ENCODE measurements around the gene ANO10. TPM values are rescaled to one million over a fixed set of nuclear protein-coding genes. Genes with fewer than 3 reads are reported as not detected.
A peak's percentile ranks its signal among the peaks of the same experiment; 100 is the strongest.

Gene ANO10
- total and polyA plus RNA-seq, 2 donors (not counting 3 experiments of a cell fraction or from before 2014, with no cell fraction given) = 28.4 to 45.8 TPM

DNA sequence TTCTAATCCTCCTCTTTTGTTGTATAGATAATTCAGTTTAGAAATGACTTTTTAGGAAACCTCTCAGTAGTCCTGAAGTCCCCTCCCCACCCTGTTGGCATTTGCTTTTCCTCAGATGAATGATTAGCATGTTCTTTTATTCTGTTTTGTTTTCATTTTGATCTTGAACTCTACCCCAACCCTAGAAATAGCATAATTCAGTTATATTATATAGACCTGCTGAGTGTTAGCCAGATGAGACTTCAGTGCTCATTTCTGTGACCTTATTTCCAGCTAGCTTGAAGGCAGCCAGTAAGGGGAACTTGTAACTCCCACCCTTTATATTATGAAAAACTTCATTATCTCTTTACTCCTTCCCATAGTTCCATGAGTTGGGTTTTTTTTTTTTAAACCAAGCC is 294.2 kb downstream of the ANO10 start:
- Histone ChIP-seq H3K27ac (ENCODE audit: insufficient read depth, low read depth, low read length) (no peak overlapping the region), H3K4me2 (ENCODE audit: insufficient read depth, low read length) (no peak overlapping the region), H3K9me1 (replicated peaks; ENCODE audit: control insufficient read depth, extremely low read depth, insufficient read depth, low read length) (no peaks in the 10 kb centered on the region), H4K20me1 (replicated peaks; ENCODE audit: control insufficient read depth, extremely low read depth, insufficient read depth, low read length) (peaks cover 27% of the 10 kb centered on the region), H2AFZ (ENCODE audit: low read depth, low read length) (no peak overlapping the region), H3K9me3 (replicated peaks; ENCODE audit: control insufficient read depth, insufficient read depth, low read length) (no peaks in the 10 kb centered on the region), H3K4me1 (ENCODE audit: control insufficient read depth, extremely low read depth, insufficient read depth, low read length) (peaks cover 9% of the 10 kb centered on the region), H3K9ac (replicated peaks; ENCODE audit: extremely low read depth, insufficient read depth, low read length) (no peak overlapping the region), H3K4me3 (replicated peaks in 1 of 3; ENCODE audit: insufficient read depth in 1 of 3, low read depth in 1 of 3, low read length in 3 of 3) (no peak overlapping the region), H3K36me3 (ENCODE audit: control insufficient read depth in 2 of 2, extremely low read depth in 1 of 2, insufficient read depth in 2 of 2, low read length in 2 of 2) (peaks cover 0 to 12% of the 10 kb centered on the region in 2 experiments), H3K27me3 (ENCODE audit: control insufficient read depth in 2 of 2, insufficient read depth in 2 of 2, low read length in 2 of 2) (no peaks in the 10 kb centered on the region), H3K79me2 (ENCODE audit: control insufficient read depth, insufficient read depth, low read length) (peaks cover 100% of the 10 kb centered on the region)
- POLR2A ChIA-PET = no interaction called here
- no TSS peak for BruUV-seq (replicated peaks)
- intact Hi-C loops (cut with micrococcal nuclease) = loop anchor here (1.0 kb wide), 1 partner anchor 165 kb away; no protein-coding TSS in a partner anchor
- CTCF ChIA-PET = interaction anchor here (0.7 to 1.2 kb wide), 2 partner anchors 104 to 175 kb away, joined by 3 read pairs; no protein-coding TSS in a partner anchor
- TF ChIP-seq, protein P1, sequence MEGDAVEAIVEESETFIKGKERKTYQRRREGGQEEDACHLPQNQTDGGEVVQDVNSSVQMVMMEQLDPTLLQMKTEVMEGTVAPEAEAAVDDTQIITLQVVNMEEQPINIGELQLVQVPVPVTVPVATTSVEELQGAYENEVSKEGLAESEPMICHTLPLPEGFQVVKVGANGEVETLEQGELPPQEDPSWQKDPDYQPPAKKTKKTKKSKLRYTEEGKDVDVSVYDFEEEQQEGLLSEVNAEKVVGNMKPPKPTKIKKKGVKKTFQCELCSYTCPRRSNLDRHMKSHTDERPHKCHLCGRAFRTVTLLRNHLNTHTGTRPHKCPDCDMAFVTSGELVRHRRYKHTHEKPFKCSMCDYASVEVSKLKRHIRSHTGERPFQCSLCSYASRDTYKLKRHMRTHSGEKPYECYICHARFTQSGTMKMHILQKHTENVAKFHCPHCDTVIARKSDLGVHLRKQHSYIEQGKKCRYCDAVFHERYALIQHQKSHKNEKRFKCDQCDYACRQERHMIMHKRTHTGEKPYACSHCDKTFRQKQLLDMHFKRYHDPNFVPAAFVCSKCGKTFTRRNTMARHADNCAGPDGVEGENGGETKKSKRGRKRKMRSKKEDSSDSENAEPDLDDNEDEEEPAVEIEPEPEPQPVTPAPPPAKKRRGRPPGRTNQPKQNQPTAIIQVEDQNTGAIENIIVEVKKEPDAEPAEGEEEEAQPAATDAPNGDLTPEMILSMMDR (IDR thresholded peaks at IDR 0.05; ENCODE audit: extremely low read depth in 1 of 2, insufficient read depth in 1 of 2, low read depth in 1 of 2, low read length in 2 of 2) = no peak
- FAIRE-seq (no peak), DNase-seq (ENCODE audit: low read depth, low spot score) (no peak)
- dilution Hi-C loops (cut with MboI; ENCODE audit: extremely low pct_ligation_motif_present, low sequenced_read_pairs) = no loop called here

DNA sequence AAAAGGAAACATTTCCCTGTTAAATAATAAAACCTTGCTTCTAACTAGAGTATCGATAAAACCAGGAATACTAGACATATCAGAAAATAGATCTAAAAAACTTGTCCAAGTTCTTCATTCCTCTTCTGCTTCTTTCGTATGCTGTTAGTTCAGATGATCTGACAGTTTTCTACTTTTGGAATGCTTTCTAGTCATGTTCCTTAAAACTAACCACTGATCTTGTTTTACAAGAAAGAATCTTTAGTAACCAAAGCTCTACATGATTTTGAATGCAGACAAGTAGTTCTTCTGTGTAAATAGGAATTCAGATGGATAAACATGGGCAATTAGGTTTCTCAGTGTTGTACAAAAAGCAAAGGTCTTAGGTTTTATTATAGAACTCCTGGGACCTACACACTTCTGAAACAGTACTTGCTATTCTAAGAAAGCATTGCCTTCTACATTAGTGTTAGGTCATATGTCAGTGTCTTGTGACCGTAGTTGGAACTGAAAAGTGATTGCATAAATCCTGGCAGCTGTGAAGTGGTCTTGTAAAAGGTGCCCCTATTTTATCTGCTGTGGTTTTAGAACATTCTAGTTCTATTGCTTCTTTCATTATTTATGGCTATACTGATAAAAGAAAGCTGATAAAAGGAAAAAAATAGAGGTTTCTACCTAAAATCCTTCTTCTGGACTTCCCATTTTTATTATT is 294.8 kb downstream of the ANO10 start:
- H2AFZ ChIP-seq (ENCODE audit: low read depth, low read length) = no peak overlapping the region
- H3K79me2 ChIP-seq (ENCODE audit: control insufficient read depth, insufficient read depth, low read length) = peaks cover 100% of the 10 kb centered on the region
- peaks cover 9% of the 10 kb centered on the region for H3K4me1 ChIP-seq (ENCODE audit: control insufficient read depth, extremely low read depth, insufficient read depth, low read length)
- peaks cover 0 to 7% of the 10 kb centered on the region in 2 experiments for H3K36me3 ChIP-seq (ENCODE audit: control insufficient read depth in 2 of 2, extremely low read depth in 1 of 2, insufficient read depth in 2 of 2, low read length in 2 of 2)
- ChIA-PET POLR2A (interaction anchor here (0.5 kb wide), 1 partner anchor 103 kb away, joined by 3 read pairs; no protein-coding TSS in a partner anchor), CTCF (interaction anchor here (0.7 to 1.6 kb wide), 5 partner anchors 103 to 365 kb away, joined by 3 to 10 read pairs (median 3); no protein-coding TSS in a partner anchor)
- H4K20me1 ChIP-seq (replicated peaks; ENCODE audit: control insufficient read depth, extremely low read depth, insufficient read depth, low read length) = peaks cover 22% of the 10 kb centered on the region
- no peak overlapping the region for H3K4me3 ChIP-seq (replicated peaks in 1 of 3; ENCODE audit: insufficient read depth in 1 of 3, low read depth in 1 of 3, low read length in 3 of 3)
- H3K27me3 ChIP-seq (ENCODE audit: control insufficient read depth in 2 of 2, insufficient read depth in 2 of 2, low read length in 2 of 2) = no peaks in the 10 kb centered on the region
- intact Hi-C loops (cut with micrococcal nuclease) = loop anchor here (1.0 kb wide), 1 partner anchor 165 kb away; no protein-coding TSS in a partner anchor
- BruUV-seq (replicated peaks) = no TSS peak
- H3K9me1 ChIP-seq (replicated peaks; ENCODE audit: control insufficient read depth, extremely low read depth, insufficient read depth, low read length) = no peaks in the 10 kb centered on the region
- FAIRE-seq (no peak), DNase-seq (ENCODE audit: low read depth, low spot score) (peak; percentile 23)
- H3K9ac ChIP-seq (replicated peaks; ENCODE audit: extremely low read depth, insufficient read depth, low read length) = no peak overlapping the region
- H3K9me3 ChIP-seq (replicated peaks; ENCODE audit: control insufficient read depth, insufficient read depth, low read length) = no peaks in the 10 kb centered on the region
- no peak overlapping the region for H3K27ac ChIP-seq (ENCODE audit: insufficient read depth, low read depth, low read length)
- no peak overlapping the region for H3K4me2 ChIP-seq (ENCODE audit: insufficient read depth, low read length)
- dilution Hi-C loops (cut with MboI; ENCODE audit: extremely low pct_ligation_motif_present, low sequenced_read_pairs) = no loop called here
- TF ChIP-seq FOS (IDR thresholded peaks at IDR 0.05; ENCODE audit: borderline replicate concordance, insufficient read depth, low read length) (no peak), POLR2AphosphoS5 (IDR thresholded peaks at IDR 0.05; ENCODE audit: insufficient read depth, low read depth, low read length) (peak; percentile 6), JUN (IDR thresholded peaks at IDR 0.05; ENCODE audit: borderline replicate concordance, insufficient read depth, insufficient read length, low read depth) (no peak), EZH2 (IDR thresholded peaks at IDR 0.05; ENCODE audit: borderline replicate concordance, low read depth, low read length, severe bottlenecking) (no peak), GATA2 (IDR thresholded peaks at IDR 0.05; ENCODE audit: insufficient read depth, insufficient read length, low read depth, low read length) (no peak), MYC (IDR thresholded peaks at IDR 0.05; ENCODE audit: low read depth, low read length) (no peak)
- TF ChIP-seq, protein P1 (IDR thresholded peaks at IDR 0.05; ENCODE audit: extremely low read depth in 1 of 2, insufficient read depth in 1 of 2, low read depth in 1 of 2, low read length in 2 of 2) = no peak
